HL-60 (cell line): ENCODE results near the gene CASP12.

ENCODE experiments used
- DNase-seq, 2 experiments: peaks; one replicate each; pipeline ENCODE4 v3.0.0-alpha.2; 2010 to 2020; ENCODE audit warnings: low read depth in 1 of 2, low spot score in 1 of 2
- H3K27ac ChIP-seq: fragments of 250-450 bp; sonication (Bioruptor Pico); replicated peaks from 2 replicates; pipeline ENCODE4 v1.5.1; 2020; ENCODE audit warnings: mild to moderate bottlenecking, moderate library complexity
- H3K27me3 ChIP-seq: fragments of 250-450 bp; sonication (Bioruptor Pico); 2 replicates; pipeline ENCODE4 v1.5.1; 2021; ENCODE audit warnings: mild to moderate bottlenecking, moderate library complexity; ENCODE audit not compliant: insufficient read depth, poor library complexity, severe bottlenecking
- H3K4me3 ChIP-seq: replicated peaks from 2 replicates; pipeline ENCODE4 v1.5.1; 2011; ENCODE audit warnings: mild to moderate bottlenecking, control low read depth, low read length; ENCODE audit not compliant: insufficient read depth
- GABPA ChIP-seq: IDR thresholded peaks from 2 replicates; pipeline ENCODE4 v1.6.1; 2012; ENCODE audit warnings: low read depth
- POLR2AphosphoS5 ChIP-seq: IDR thresholded peaks from 2 replicates; pipeline ENCODE4 v1.6.1; 2012; ENCODE audit warnings: low read depth
- SPI1 ChIP-seq: IDR thresholded peaks from 2 replicates; pipeline ENCODE4 v1.6.1; 2012; ENCODE audit warnings: low read depth, mild to moderate bottlenecking, borderline replicate concordance
- TF ChIP-seq, protein P1 (sequence below): IDR thresholded peaks from one replicate; pipeline ENCODE4 v1.5.1; 2011; ENCODE audit warnings: low read length, control low read depth, inconsistent platforms; ENCODE audit not compliant: insufficient read depth
- TF ChIP-seq, protein P2 (sequence below): IDR thresholded peaks from 2 replicates; pipeline ENCODE4 v1.6.1; 2012; ENCODE audit warnings: low read depth; ENCODE audit not compliant: insufficient replicate concordance

The CASP12 gene

DNA sequence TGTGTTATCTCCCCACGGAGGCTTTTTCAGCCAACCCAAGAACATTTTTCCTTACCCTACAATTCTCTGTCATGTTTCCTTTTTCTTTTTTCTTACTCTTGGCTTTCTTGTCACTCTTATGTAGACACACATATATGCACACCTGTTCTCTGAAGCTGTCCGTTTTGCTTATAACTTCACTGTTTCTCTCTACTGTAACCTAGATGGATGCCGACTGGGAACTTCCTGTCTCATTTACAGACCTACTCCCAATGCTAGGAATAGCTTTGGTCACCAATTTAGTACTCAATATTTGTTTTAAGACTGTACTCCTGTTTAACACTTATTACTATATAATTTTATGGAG is 9.9 kb upstream of the CASP12 start:
- no peak for DNase-seq
- Histone ChIP-seq H3K4me3 (no peak overlapping the region), H3K27me3 (no peaks in the 10 kb centered on the region), H3K27ac (no peak overlapping the region)
- TF ChIP-seq SPI1: no peak

DNA sequence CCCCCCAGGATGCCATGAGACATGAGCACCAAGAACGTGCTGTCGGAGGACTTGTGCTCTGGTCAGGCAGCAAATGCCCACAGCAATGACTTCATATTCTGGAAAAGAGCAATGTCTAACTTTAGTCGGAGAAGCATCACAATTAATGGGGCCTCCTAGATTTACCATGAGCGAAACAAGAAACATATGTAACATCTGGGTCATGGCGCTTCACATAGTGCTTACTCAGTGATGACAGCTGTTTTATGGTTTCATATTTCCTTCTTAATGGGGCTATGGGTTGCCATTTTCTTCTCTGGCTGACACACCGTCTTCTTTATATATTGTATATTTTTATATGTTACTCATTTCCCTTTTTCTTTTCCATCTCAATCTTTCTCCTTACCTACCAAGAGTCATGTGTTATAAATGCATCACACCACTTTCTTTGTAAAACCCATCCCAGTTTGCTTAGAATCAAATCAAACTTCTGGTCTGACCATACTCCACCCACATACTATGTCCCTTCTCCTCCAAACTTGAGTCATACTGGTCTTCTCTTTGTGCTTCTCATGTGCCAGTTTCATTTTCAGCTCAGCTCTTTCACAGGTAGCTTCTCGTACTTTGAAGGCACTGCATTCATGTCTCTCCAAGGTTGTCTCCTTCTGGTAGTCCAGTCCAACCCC is 9.4 kb upstream of the CASP12 start:
- no peak overlapping the region for H3K27ac ChIP-seq
- no peak overlapping the region for H3K4me3 ChIP-seq
- TF ChIP-seq, protein P1, sequence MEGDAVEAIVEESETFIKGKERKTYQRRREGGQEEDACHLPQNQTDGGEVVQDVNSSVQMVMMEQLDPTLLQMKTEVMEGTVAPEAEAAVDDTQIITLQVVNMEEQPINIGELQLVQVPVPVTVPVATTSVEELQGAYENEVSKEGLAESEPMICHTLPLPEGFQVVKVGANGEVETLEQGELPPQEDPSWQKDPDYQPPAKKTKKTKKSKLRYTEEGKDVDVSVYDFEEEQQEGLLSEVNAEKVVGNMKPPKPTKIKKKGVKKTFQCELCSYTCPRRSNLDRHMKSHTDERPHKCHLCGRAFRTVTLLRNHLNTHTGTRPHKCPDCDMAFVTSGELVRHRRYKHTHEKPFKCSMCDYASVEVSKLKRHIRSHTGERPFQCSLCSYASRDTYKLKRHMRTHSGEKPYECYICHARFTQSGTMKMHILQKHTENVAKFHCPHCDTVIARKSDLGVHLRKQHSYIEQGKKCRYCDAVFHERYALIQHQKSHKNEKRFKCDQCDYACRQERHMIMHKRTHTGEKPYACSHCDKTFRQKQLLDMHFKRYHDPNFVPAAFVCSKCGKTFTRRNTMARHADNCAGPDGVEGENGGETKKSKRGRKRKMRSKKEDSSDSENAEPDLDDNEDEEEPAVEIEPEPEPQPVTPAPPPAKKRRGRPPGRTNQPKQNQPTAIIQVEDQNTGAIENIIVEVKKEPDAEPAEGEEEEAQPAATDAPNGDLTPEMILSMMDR: no peak
- TF ChIP-seq SPI1 (no peak), GABPA (no peak), POLR2AphosphoS5 (no peak)
- TF ChIP-seq, protein P2, sequence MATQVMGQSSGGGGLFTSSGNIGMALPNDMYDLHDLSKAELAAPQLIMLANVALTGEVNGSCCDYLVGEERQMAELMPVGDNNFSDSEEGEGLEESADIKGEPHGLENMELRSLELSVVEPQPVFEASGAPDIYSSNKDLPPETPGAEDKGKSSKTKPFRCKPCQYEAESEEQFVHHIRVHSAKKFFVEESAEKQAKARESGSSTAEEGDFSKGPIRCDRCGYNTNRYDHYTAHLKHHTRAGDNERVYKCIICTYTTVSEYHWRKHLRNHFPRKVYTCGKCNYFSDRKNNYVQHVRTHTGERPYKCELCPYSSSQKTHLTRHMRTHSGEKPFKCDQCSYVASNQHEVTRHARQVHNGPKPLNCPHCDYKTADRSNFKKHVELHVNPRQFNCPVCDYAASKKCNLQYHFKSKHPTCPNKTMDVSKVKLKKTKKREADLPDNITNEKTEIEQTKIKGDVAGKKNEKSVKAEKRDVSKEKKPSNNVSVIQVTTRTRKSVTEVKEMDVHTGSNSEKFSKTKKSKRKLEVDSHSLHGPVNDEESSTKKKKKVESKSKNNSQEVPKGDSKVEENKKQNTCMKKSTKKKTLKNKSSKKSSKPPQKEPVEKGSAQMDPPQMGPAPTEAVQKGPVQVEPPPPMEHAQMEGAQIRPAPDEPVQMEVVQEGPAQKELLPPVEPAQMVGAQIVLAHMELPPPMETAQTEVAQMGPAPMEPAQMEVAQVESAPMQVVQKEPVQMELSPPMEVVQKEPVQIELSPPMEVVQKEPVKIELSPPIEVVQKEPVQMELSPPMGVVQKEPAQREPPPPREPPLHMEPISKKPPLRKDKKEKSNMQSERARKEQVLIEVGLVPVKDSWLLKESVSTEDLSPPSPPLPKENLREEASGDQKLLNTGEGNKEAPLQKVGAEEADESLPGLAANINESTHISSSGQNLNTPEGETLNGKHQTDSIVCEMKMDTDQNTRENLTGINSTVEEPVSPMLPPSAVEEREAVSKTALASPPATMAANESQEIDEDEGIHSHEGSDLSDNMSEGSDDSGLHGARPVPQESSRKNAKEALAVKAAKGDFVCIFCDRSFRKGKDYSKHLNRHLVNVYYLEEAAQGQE: no peak
- no peaks in the 10 kb centered on the region for H3K27me3 ChIP-seq
- DNase-seq: no peak

DNA sequence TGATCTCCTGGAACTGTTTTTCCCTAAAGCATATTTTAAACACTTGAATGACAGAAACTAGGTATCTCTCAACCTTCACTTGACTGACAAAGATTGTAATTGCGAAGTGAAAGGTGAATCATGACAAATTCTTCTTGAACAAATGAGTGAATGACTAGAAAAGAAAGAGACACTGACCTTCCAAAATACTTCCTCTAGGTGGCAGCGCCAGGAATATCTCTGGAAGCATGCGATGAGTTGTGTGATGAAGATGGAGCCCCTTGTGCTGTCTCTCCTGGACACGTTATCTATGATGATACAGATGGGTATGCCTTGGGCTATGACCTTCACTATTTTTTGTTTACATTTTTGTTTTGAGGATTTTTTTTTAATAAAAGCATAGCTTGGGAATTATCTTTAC is 7.0 kb upstream of the CASP12 start:
- Histone ChIP-seq H3K27ac (no peak overlapping the region), H3K27me3 (no peaks in the 10 kb centered on the region), H3K4me3 (no peak overlapping the region)
- no peak for TF ChIP-seq POLR2AphosphoS5
- DNase-seq: peak in 1 of 2 experiments; percentile 2

DNA sequence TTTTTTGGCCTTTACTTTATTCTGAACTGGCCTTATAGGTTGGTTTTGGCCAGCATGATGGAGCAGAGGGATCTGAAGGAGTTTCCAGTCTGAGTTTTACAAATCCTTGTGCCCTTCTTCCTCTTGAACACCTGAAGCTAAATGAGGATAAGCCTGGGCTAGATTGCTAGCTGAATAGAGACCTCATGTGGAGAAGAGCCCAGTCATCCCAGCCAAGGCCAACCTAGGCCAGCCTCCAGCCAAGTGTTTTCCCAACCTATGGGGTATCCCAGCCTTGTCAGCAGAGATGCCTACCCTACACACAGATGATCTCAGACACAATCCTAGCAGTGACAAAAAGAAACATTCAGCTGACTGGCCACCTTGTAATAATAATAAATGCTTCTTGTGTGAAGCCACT is 966 bp upstream of the CASP12 start:
- Histone ChIP-seq H3K27me3 (no peaks in the 10 kb centered on the region), H3K4me3 (no peak overlapping the region), H3K27ac (no peak overlapping the region)
- no peak for DNase-seq
- TF ChIP-seq POLR2AphosphoS5 (no peak), SPI1 (no peak), GABPA (no peak)
- TF ChIP-seq, protein P1: no peak
- TF ChIP-seq, protein P2: no peak

DNA sequence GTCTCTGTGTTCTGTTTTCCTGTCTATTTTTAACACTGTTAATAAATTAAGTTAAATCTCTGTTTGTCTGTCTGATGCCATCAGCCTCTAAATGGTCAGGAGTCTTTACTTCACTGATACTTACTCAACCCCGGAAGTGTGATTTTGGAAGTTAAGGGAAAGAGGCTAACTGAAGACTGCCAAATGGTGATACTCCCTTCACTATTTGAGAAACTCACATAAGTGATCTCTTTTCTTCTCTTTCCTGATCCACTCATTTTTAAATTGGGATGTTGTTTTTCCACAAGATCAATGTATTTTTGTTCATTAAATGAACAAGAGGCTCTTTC is 389 bp upstream of the CASP12 start:
- Histone ChIP-seq H3K27me3 (no peaks in the 10 kb centered on the region), H3K27ac (no peak overlapping the region), H3K4me3 (no peak overlapping the region)
- TF ChIP-seq POLR2AphosphoS5 (no peak), GABPA (no peak)
- TF ChIP-seq, protein P1: no peak
- TF ChIP-seq, protein P2: no peak
- DNase-seq: no peak
